Mammary epithelial cell (primary cell): ENCODE results near the gene ST3GAL3.

Source experiments
- CTCF ChIP-seq, 2 donors: IDR thresholded peaks in 1 of 2; conservative IDR thresholded peaks in 1 of 2; 2 replicates each; pipeline ENCODE4 v1.5.1; 2011 to 2012; ENCODE audit warnings: inconsistent platforms in 2 of 2, low read length in 2 of 2, mild to moderate bottlenecking in 2 of 2, control low read depth in 1 of 2, low read depth in 1 of 2; ENCODE audit not compliant: insufficient read depth in 1 of 2; ENCODE audit errors: extremely low read depth in 1 of 2
- EZH2 ChIP-seq: IDR thresholded peaks from 2 replicates; pipeline ENCODE4 v1.6.1; 2012; ENCODE audit warnings: low read length, inconsistent platforms, borderline replicate concordance

- TF ChIP-seq CTCF (conservative IDR thresholded peaks at IDR 0.05 in 1 of 2, IDR thresholded peaks at IDR 0.05 in 1 of 2; ENCODE audit: extremely low read depth in 1 of 2, insufficient read depth in 1 of 2, low read depth in 1 of 2, low read length in 2 of 2), result no peak
- no peak for TF ChIP-seq EZH2
These were observed 96.3 kb downstream of the ST3GAL3 start for GRCh38 chr1:43803646-43804045.
